Measurements from ENCODE around the gene B9D1. TPM values are rescaled to one million over a fixed set of nuclear protein-coding genes. Genes with fewer than 3 reads are reported as not detected.

B9D1 gene
- total and polyA plus RNA-seq, 2 of the 13 experiments (the other 11 are each of a cell fraction or from before 2014, with no cell fraction given) = 27.7 to 31.1 TPM

DNA sequence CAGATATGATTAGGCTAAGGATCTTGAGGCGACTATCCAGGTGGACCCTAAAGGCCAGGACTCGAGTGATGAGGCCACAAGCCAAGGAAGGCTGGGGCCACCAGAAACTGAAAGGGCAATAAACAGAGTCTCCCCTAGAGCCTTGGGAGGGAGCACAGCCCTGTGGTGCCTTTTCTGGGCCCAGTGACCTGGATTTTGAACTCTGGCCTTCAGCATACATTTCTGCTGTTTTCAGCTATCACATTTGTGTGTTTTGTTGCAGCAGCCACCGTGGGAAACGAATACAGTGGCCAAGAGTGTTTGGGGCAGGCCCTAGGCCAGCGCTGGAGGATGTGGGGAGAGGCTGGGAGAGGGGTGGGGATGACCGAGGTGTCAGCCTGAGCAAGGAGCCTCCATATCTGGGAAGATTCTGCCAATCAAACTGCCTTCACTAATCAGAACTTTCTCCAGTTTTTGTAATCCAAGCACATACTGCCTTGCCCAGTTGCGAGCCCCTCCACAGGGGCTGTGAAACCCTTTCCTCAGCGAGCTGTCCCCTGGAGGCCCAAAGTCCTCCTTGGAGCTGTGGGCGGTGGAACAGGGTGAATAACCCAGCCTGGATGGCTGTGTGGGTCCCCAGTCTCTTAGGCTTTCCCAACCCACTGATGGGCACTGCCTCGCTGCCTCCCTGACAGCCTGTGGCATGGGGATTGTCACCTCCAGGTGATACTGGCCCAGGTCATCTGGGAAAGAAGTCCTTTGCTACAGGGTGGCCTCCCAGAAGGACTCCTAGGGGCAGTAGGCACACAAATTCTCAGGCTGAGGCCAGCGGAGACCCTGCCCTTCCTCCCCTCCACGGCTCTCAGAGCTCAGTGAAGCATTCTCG is 16.8 kb downstream of the B9D1 start (continued):
- no peak for TF ChIP-seq ZNF530 (CRISPR knock-in tag; IDR thresholded peaks at IDR 0.05; ENCODE audit: low read depth)
- TF ChIP-seq RXRB (CRISPR knock-in tag; IDR thresholded peaks at IDR 0.05; ENCODE audit: borderline replicate concordance) = 0 out of 2 replicates have a peak, but pooled peaks have one; percentile 17
- TF ChIP-seq, protein P1, sequence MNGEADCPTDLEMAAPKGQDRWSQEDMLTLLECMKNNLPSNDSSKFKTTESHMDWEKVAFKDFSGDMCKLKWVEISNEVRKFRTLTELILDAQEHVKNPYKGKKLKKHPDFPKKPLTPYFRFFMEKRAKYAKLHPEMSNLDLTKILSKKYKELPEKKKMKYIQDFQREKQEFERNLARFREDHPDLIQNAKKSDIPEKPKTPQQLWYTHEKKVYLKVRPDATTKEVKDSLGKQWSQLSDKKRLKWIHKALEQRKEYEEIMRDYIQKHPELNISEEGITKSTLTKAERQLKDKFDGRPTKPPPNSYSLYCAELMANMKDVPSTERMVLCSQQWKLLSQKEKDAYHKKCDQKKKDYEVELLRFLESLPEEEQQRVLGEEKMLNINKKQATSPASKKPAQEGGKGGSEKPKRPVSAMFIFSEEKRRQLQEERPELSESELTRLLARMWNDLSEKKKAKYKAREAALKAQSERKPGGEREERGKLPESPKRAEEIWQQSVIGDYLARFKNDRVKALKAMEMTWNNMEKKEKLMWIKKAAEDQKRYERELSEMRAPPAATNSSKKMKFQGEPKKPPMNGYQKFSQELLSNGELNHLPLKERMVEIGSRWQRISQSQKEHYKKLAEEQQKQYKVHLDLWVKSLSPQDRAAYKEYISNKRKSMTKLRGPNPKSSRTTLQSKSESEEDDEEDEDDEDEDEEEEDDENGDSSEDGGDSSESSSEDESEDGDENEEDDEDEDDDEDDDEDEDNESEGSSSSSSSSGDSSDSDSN (CRISPR knock-in tag; IDR thresholded peaks at IDR 0.05) = 0 out of 2 replicates have a peak, but pooled peaks have one; percentile 8
- peak; percentile 93 for TF ChIP-seq ZNF768 (CRISPR knock-in tag; IDR thresholded peaks at IDR 0.05)
- no peak for TF ChIP-seq ZNF660 (CRISPR knock-in tag; IDR thresholded peaks at IDR 0.05; ENCODE audit: borderline replicate concordance, low read depth)
- TF ChIP-seq SP1 (IDR thresholded peaks at IDR 0.05) = no peak
- TF ChIP-seq SP1 (CRISPR knock-in tag; IDR thresholded peaks at IDR 0.05) = 0 out of 2 replicates have a peak, but pooled peaks have one; percentile 23
- no peak for TF ChIP-seq IRX3 (CRISPR knock-in tag; IDR thresholded peaks at IDR 0.05; ENCODE audit: borderline replicate concordance, low read depth)
- TF ChIP-seq, protein P2, sequence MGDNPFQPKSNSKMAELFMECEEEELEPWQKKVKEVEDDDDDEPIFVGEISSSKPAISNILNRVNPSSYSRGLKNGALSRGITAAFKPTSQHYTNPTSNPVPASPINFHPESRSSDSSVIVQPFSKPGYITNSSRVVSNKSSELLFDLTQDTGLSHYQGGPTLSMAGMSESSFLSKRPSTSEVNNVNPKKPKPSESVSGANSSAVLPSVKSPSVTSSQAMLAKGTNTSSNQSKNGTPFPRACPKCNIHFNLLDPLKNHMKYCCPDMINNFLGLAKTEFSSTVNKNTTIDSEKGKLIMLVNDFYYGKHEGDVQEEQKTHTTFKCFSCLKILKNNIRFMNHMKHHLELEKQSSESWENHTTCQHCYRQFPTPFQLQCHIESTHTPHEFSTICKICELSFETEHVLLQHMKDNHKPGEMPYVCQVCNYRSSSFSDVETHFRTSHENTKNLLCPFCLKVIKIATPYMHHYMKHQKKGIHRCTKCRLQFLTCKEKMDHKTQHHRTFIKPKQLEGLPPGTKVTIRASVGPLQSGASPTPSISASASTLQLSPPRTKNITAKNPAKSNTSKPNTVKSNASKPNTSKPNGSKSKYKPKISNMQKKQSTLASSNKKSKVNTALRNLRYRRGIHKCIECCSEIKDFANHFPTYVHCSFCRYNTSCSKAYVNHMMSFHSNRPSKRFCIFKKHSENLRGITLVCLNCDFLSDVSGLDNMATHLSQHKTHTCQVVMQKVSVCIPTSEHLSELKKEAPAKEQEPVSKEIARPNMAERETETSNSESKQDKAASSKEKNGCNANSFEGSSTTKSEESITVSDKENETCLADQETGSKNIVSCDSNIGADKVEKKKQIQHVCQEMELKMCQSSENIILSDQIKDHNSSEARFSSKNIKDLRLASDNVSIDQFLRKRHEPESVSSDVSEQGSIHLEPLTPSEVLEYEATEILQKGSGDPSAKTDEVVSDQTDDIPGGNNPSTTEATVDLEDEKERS (CRISPR knock-in tag; IDR thresholded peaks at IDR 0.05) = peak; percentile 76; the same call in 1 of the 2 replicates
- TF ChIP-seq ZMYM3 (CRISPR knock-in tag; IDR thresholded peaks at IDR 0.05) = peak; percentile 96
- TF ChIP-seq ZNF577 (CRISPR knock-in tag; IDR thresholded peaks at IDR 0.05; ENCODE audit: borderline replicate concordance, low read depth) = no peak
- TF ChIP-seq ZNF746 (CRISPR knock-in tag; IDR thresholded peaks at IDR 0.05) = no peak
- no peak for TF ChIP-seq MEIS2 (CRISPR knock-in tag; IDR thresholded peaks at IDR 0.05)
- TF ChIP-seq GPN1 (CRISPR knock-in tag; IDR thresholded peaks at IDR 0.05; ENCODE audit: borderline replicate concordance) = no peak
- TF ChIP-seq, protein P3, sequence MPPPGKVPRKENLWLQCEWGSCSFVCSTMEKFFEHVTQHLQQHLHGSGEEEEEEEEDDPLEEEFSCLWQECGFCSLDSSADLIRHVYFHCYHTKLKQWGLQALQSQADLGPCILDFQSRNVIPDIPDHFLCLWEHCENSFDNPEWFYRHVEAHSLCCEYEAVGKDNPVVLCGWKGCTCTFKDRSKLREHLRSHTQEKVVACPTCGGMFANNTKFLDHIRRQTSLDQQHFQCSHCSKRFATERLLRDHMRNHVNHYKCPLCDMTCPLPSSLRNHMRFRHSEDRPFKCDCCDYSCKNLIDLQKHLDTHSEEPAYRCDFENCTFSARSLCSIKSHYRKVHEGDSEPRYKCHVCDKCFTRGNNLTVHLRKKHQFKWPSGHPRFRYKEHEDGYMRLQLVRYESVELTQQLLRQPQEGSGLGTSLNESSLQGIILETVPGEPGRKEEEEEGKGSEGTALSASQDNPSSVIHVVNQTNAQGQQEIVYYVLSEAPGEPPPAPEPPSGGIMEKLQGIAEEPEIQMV (CRISPR knock-in tag; IDR thresholded peaks at IDR 0.05; ENCODE audit: low read depth) = no peak
- TF ChIP-seq HNF4G (IDR thresholded peaks at IDR 0.05; ENCODE audit: borderline replicate concordance, low read depth, low read length) = peak; percentile 67
- 0 out of 2 replicates have a peak, but pooled peaks have one; percentile 28 for TF ChIP-seq HNF4G (CRISPR knock-in tag; IDR thresholded peaks at IDR 0.05; ENCODE audit: borderline replicate concordance, low read depth)
- 0 out of 2 replicates have a peak, but pooled peaks have one; percentile 28 for TF ChIP-seq ZNF430 (CRISPR knock-in tag; IDR thresholded peaks at IDR 0.05)
- no peak for TF ChIP-seq SSRP1 (CRISPR knock-in tag; IDR thresholded peaks at IDR 0.05)
- TF ChIP-seq, protein P4, sequence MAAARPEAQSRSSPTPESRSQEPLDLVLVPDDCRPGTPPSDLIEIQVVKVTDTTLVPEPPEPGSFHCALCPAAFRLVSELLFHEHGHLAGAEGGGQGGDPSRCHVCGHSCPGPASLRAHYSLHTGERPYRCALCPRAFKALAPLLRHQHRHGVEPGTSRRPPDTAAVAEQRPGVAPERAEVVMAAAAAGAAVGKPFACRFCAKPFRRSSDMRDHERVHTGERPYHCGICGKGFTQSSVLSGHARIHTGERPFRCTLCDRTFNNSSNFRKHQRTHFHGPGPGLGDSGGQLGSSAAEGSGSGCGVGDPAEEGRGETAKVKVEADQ (CRISPR knock-in tag; IDR thresholded peaks at IDR 0.05; ENCODE audit: borderline replicate concordance) = 0 out of 2 replicates have a peak, but pooled peaks have one; percentile 26
- 0 out of 2 replicates have a peak, but pooled peaks have one; percentile 23 for TF ChIP-seq FOXA3 (CRISPR knock-in tag; IDR thresholded peaks at IDR 0.05)
- no peak; the same call in 1 of the 2 replicates for TF ChIP-seq SP4 (CRISPR knock-in tag; IDR thresholded peaks at IDR 0.05)
